Liver (tissue), 3 donors: ENCODE data around the gene MED19.

Source experiments
- GABPA ChIP-seq, 2 donors: IDR thresholded peaks in 1 of 2; conservative IDR thresholded peaks in 1 of 2; 2 replicates each; pipeline ENCODE4 v1.6.1; 2016; ENCODE audit warnings: antibody characterized with exemption in 2 of 2, mild to moderate bottlenecking in 1 of 2, moderate library complexity in 1 of 2
- RAD21 ChIP-seq, 2 donors: IDR thresholded peaks; 2 replicates each; pipeline ENCODE4 v1.6.1; 2016; ENCODE audit warnings: antibody characterized with exemption in 2 of 2, mild to moderate bottlenecking in 2 of 2
- TAF1 ChIP-seq: conservative IDR thresholded peaks from 2 replicates; pipeline ENCODE4 v1.6.1; 2016; ENCODE audit warnings: antibody characterized with exemption, mild to moderate bottlenecking
- TF ChIP-seq, protein P1 (sequence below): fragments of 150-350 bp; IDR thresholded peaks from 2 replicates; pipeline ENCODE4 v1.5.1; 2017; ENCODE audit warnings: improper control_type of control experiment, low read depth, low read length; ENCODE audit not compliant: missing input control
- donor health status: healthy.
- donor health status: healthy.

- TF ChIP-seq, protein P1, sequence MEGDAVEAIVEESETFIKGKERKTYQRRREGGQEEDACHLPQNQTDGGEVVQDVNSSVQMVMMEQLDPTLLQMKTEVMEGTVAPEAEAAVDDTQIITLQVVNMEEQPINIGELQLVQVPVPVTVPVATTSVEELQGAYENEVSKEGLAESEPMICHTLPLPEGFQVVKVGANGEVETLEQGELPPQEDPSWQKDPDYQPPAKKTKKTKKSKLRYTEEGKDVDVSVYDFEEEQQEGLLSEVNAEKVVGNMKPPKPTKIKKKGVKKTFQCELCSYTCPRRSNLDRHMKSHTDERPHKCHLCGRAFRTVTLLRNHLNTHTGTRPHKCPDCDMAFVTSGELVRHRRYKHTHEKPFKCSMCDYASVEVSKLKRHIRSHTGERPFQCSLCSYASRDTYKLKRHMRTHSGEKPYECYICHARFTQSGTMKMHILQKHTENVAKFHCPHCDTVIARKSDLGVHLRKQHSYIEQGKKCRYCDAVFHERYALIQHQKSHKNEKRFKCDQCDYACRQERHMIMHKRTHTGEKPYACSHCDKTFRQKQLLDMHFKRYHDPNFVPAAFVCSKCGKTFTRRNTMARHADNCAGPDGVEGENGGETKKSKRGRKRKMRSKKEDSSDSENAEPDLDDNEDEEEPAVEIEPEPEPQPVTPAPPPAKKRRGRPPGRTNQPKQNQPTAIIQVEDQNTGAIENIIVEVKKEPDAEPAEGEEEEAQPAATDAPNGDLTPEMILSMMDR: no peak
- no peak for TF ChIP-seq GABPA (IDR thresholded peaks at IDR 0.05 in 1 of 2, conservative IDR thresholded peaks at IDR 0.05 in 1 of 2)
- no peak for TF ChIP-seq TAF1
- no peak for TF ChIP-seq RAD21 (IDR thresholded peaks at IDR 0.05)
Observed at GRCh38 chr11:57728829-57729228, 16.8 kb upstream of the MED19 start.
